ENCODE results near the gene MLXIP. TPM values are rescaled to one million over a fixed set of nuclear protein-coding genes. Genes with fewer than 3 reads are reported as not detected.

MLXIP gene
- total and polyA plus RNA-seq, 9 of the 15 experiments (the other 6 are each of a cell fraction or from before 2014, with no cell fraction given): 2.2 to 66.3 (median 18.1) TPM

DNA sequence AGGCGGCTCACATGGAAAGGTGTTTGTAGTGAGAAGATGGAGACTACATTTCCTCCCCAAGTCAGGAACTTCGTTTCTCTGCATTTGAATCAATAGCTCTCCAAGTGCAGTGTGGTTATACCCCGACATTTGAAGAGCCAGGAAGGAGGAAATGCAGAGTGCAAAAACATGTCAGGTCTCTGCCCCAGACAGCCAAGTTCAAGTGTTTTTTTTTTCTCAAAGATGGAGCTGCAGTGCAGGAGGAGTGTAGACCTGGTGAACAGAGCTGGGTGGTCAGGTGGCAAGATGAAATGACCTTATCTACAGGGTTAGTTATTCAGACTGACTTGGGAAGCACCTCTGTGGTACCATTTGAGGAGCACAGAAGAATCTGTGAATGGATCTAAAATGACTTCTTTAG is 21.3 kb downstream of the MLXIP start:
- no TSS peak for BruUV-seq (replicated peaks)
- H3K27ac ChIP-seq (ENCODE audit: extremely low read depth, low read depth, low read length): no peak overlapping the region
- DNase-seq (ENCODE audit: extremely low read depth in 1 of 4, low spot score in 3 of 4) (no peak), FAIRE-seq (no peak), ATAC-seq (no peak)
- 40% methylated on average over 3 of the region's 3 CpGs for WGBS (ENCODE audit: insufficient coverage, low coverage, missing lambda C conversion rate)
- POLR2A ChIA-PET: interaction anchor here (0.6 to 1.1 kb wide), 3 partner anchors 11 to 16 kb away, joined by 3 to 6 read pairs (median 5); no protein-coding TSS in a partner anchor
- H3K9me3 ChIP-seq (replicated peaks; ENCODE audit: control insufficient read depth, insufficient read depth, low read depth, low read length): 0 out of 2 replicates have a peak, but pooled peaks cover 2% of the 10 kb centered on the region
- H3K9ac ChIP-seq (ENCODE audit: insufficient read depth in 1 of 2, low read depth in 2 of 2, low read length in 2 of 2): no peak overlapping the region; a peak in 1 of 4 replicates
- peaks cover 39 to 52% of the 10 kb centered on the region in 2 experiments for H3K4me1 ChIP-seq (replicated peaks in 1 of 2; ENCODE audit: control insufficient read depth in 2 of 2, insufficient read depth in 2 of 2, low read length in 2 of 2)
- H4K20me1 ChIP-seq (replicated peaks; ENCODE audit: control insufficient read depth, insufficient read depth, low read length): peaks cover 8% of the 10 kb centered on the region
- TF ChIP-seq HDAC3 (IDR thresholded peaks at IDR 0.05; ENCODE audit: borderline replicate concordance, partially characterized antibody): no peak
- H3K79me2 ChIP-seq (ENCODE audit: control insufficient read depth, insufficient read depth, low read length): peaks cover 96% of the 10 kb centered on the region
- H3K9me1 ChIP-seq (ENCODE audit: control insufficient read depth, insufficient read depth, low read length): peaks cover 2% of the 10 kb centered on the region
- H3K4me3 ChIP-seq: no peak overlapping the region
- in situ Hi-C loops (cut with MboI): no loop called here
- CTCF ChIA-PET (ENCODE audit: low intra/inter-chr PET ratio): no interaction called here
- intact Hi-C loops (cut with micrococcal nuclease): loop anchor here (2.0 kb wide), 2 partner anchors 19 to 35 kb away; no protein-coding TSS in a partner anchor
- no peaks in the 10 kb centered on the region for H3K27me3 ChIP-seq (ENCODE audit: control insufficient read depth in 2 of 2, insufficient read depth in 2 of 2, low read length in 2 of 2)
- peaks cover 34% of the 10 kb centered on the region; the same call in 2 of the 3 replicates for H3K36me3 ChIP-seq (ENCODE audit: control insufficient read depth, insufficient read depth, low read length)
- no peak overlapping the region for H2AFZ ChIP-seq (ENCODE audit: low read depth, low read length)
- H3K4me2 ChIP-seq (ENCODE audit: insufficient read depth, low read length): peak overlapping the region; percentile 30

DNA sequence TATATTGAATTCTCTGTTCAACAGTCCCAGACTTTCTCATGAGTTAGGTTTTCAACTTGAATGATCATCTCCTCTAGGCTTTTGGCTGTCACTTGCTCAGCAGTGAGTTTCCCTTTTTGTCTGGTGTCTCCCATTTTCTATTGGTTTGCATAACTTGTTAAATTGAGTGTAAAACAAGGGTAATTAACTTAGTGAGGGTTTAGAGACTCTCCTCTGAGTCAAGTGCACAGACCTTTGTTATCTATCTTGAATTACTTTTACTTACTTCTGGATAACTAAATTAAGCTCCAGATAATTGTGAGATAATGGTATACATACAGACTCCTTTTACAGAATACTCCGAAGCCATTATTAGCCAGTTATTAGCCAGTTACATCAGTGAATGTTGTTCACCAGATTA is 22.0 kb downstream of the MLXIP start:
- Histone ChIP-seq H3K9me1 (ENCODE audit: control insufficient read depth, insufficient read depth, low read length) (no peaks in the 10 kb centered on the region), H3K4me2 (ENCODE audit: insufficient read depth, low read length) (no peak overlapping the region), H3K9me3 (replicated peaks; ENCODE audit: control insufficient read depth, insufficient read depth, low read depth, low read length) (0 out of 2 replicates have a peak, but pooled peaks cover 2% of the 10 kb centered on the region), H3K4me3 (no peak overlapping the region), H3K27me3 (ENCODE audit: control insufficient read depth in 2 of 2, insufficient read depth in 2 of 2, low read length in 2 of 2) (no peaks in the 10 kb centered on the region), H3K9ac (ENCODE audit: insufficient read depth in 1 of 2, low read depth in 2 of 2, low read length in 2 of 2) (no peak overlapping the region), H3K36me3 (ENCODE audit: control insufficient read depth, insufficient read depth, low read length) (peaks cover 28% of the 10 kb centered on the region; the same call in 2 of the 3 replicates), H3K79me2 (ENCODE audit: control insufficient read depth, insufficient read depth, low read length) (peaks cover 96% of the 10 kb centered on the region), H4K20me1 (replicated peaks; ENCODE audit: control insufficient read depth, insufficient read depth, low read length) (peaks cover 11% of the 10 kb centered on the region), H3K27ac (ENCODE audit: extremely low read depth, low read depth, low read length) (no peak overlapping the region), H3K4me1 (replicated peaks in 1 of 2; ENCODE audit: control insufficient read depth in 2 of 2, insufficient read depth in 2 of 2, low read length in 2 of 2) (peaks cover 41 to 49% of the 10 kb centered on the region in 2 experiments), H2AFZ (ENCODE audit: low read depth, low read length) (no peak overlapping the region)
- intact Hi-C loops (cut with micrococcal nuclease): no loop called here
- in situ Hi-C loops (cut with MboI): no loop called here
- 73% methylated on average over 1 of the region's 1 CpG for WGBS (ENCODE audit: insufficient coverage, low coverage, missing lambda C conversion rate)
- ATAC-seq (no peak), DNase-seq (ENCODE audit: extremely low read depth in 1 of 4, low spot score in 3 of 4) (no peak), FAIRE-seq (no peak)
- CTCF ChIA-PET (ENCODE audit: low intra/inter-chr PET ratio): interaction anchor here (0.6 kb wide), 1 partner anchor 47 kb away, joined by 4 read pairs; no protein-coding TSS in a partner anchor
- TF ChIP-seq ZNF592 (IDR thresholded peaks at IDR 0.05): 0 out of 2 replicates have a peak, but pooled peaks have one; percentile 18
- TF ChIP-seq ZNF3 (CRISPR knock-in tag; IDR thresholded peaks at IDR 0.05): no peak
- TF ChIP-seq, protein P1, sequence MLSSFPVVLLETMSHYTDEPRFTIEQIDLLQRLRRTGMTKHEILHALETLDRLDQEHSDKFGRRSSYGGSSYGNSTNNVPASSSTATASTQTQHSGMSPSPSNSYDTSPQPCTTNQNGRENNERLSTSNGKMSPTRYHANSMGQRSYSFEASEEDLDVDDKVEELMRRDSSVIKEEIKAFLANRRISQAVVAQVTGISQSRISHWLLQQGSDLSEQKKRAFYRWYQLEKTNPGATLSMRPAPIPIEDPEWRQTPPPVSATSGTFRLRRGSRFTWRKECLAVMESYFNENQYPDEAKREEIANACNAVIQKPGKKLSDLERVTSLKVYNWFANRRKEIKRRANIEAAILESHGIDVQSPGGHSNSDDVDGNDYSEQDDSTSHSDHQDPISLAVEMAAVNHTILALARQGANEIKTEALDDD (IDR thresholded peaks at IDR 0.05): peak; percentile 63; the same call in 1 of the 2 replicates
- no peak for TF ChIP-seq ZNF121 (CRISPR knock-in tag; conservative IDR thresholded peaks at IDR 0.05)
- TF ChIP-seq CAMTA2 (CRISPR knock-in tag; conservative IDR thresholded peaks at IDR 0.05): no peak
- POLR2A ChIA-PET: interaction anchor here (0.6 to 1.1 kb wide), 3 partner anchors 12 to 16 kb away, joined by 3 to 6 read pairs (median 5); no protein-coding TSS in a partner anchor
- BruUV-seq (replicated peaks): no TSS peak

Data from K562 (cell line).